Activated T-cell treated with anti-CD3 and anti-CD28 coated beads for 48 hours (primary cell): ENCODE results near the gene ETS1.

Experiments used
- DNase-seq: peaks from one replicate; pipeline ENCODE4 v3.0.0-alpha.2; 2020; ENCODE audit warnings: low read depth

Gene ETS1

GRCh38 chr11:128517451-128518230 lies 69.7 kb downstream of the ETS1 start:
- DNase-seq = no peak

GRCh38 chr11:128516886-128517285 lies 70.5 kb downstream of the ETS1 start:
- no peak for DNase-seq

- DNase-seq = no peak
These were observed 71.3 kb downstream of the ETS1 start for GRCh38 chr11:128515826-128516778.

- DNase-seq = no peak
These were observed 72.3 kb downstream of the ETS1 start for GRCh38 chr11:128515086-128515485.

GRCh38 chr11:128513915-128514681 lies 73.3 kb downstream of the ETS1 start:
- no peak for DNase-seq

- no peak for DNase-seq
These were observed 74.8 kb downstream of the ETS1 start for GRCh38 chr11:128512474-128512996.

- no peak for DNase-seq
These were observed 75.6 kb downstream of the ETS1 start for GRCh38 chr11:128511712-128512111.

- no peak for DNase-seq
These were observed 77.6 kb downstream of the ETS1 start for GRCh38 chr11:128509621-128510389.

GRCh38 chr11:128508770-128509510 lies 78.4 kb downstream of the ETS1 start:
- DNase-seq = no peak

- DNase-seq = no peak
These were observed 79.4 kb downstream of the ETS1 start for GRCh38 chr11:128507936-128508335.

GRCh38 chr11:128506999-128507611 lies 80.3 kb downstream of the ETS1 start:
- DNase-seq = no peak

GRCh38 chr11:128506356-128506755 lies 81.0 kb downstream of the ETS1 start:
- DNase-seq = no peak

GRCh38 chr11:128505449-128506065 lies 81.8 kb downstream of the ETS1 start:
- no peak for DNase-seq

- no peak for DNase-seq
These were observed 82.9 kb downstream of the ETS1 start for GRCh38 chr11:128504486-128504885.

GRCh38 chr11:128503245-128503991 lies 83.9 kb downstream of the ETS1 start:
- DNase-seq = no peak

- DNase-seq = no peak
These were observed 84.6 kb downstream of the ETS1 start for GRCh38 chr11:128502726-128503125.

GRCh38 chr11:128501632-128502549 lies 85.5 kb downstream of the ETS1 start:
- no peak for DNase-seq

- no peak for DNase-seq
These were observed 86.3 kb downstream of the ETS1 start for GRCh38 chr11:128501008-128501407.
